Measurements from ENCODE around the gene RABL2B.
A peak's percentile ranks its signal among the peaks of the same experiment; 100 is the strongest.
"Not testable (repeated sequence)": the region's sequence is repeated elsewhere in the genome, so short reads cannot be mapped to it uniquely, and the experiment has no call there.

Gene RABL2B

DNA sequence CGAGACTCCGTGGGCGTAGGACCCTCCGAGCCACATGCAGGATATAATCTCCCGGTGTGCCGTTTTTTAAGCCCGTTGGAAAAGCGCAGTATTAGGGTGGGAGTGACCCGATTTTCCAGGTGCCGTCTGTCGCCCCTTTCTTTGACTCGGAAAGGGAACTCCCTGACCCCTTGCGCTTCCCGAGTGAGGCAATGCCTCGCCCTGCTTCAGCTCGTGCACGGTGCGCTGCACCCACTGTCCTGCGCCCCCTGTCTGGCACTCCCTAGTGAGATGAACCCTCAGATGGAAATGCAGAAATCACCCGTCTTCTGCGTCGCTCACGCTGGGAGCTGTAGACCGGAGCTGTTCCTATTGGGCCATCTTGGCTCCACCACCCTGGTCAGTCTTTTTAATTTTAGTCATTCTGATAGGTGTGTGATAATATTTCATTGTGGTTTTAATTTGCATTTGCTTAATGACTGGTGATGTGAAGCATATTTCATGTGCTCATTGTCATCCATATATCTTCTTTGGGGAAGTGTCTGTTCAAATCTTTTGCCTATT lies 26.4 kb downstream of the RABL2B start:
- TF ChIP-seq, protein P1, sequence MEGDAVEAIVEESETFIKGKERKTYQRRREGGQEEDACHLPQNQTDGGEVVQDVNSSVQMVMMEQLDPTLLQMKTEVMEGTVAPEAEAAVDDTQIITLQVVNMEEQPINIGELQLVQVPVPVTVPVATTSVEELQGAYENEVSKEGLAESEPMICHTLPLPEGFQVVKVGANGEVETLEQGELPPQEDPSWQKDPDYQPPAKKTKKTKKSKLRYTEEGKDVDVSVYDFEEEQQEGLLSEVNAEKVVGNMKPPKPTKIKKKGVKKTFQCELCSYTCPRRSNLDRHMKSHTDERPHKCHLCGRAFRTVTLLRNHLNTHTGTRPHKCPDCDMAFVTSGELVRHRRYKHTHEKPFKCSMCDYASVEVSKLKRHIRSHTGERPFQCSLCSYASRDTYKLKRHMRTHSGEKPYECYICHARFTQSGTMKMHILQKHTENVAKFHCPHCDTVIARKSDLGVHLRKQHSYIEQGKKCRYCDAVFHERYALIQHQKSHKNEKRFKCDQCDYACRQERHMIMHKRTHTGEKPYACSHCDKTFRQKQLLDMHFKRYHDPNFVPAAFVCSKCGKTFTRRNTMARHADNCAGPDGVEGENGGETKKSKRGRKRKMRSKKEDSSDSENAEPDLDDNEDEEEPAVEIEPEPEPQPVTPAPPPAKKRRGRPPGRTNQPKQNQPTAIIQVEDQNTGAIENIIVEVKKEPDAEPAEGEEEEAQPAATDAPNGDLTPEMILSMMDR (IDR thresholded peaks at IDR 0.05) = peak; percentile 9
- peak; percentile 43 for DNase-seq
- Mint-ChIP-seq H3K4me3 (peak overlapping the region; percentile 91), H3K27ac (peak overlapping the region; percentile 94), H3K36me3 (ENCODE audit: low read depth) (peaks cover 12% of the 10 kb centered on the region), H3K9me3 (peaks cover 50% of the 10 kb centered on the region), H3K27me3 (ENCODE audit: low read depth, poor library complexity) (peaks cover 14% of the 10 kb centered on the region)
- not testable (repeated sequence) for H3K4me1 Mint-ChIP-seq

- peaks cover 18% of the 10 kb centered on the region for H3K27me3 Mint-ChIP-seq (ENCODE audit: low read depth, poor library complexity)
- H3K27ac Mint-ChIP-seq, DNase-seq, H3K4me1 Mint-ChIP-seq: not testable (repeated sequence)
- H3K4me3 Mint-ChIP-seq = peak overlapping the region; percentile 91
- H3K36me3 Mint-ChIP-seq (ENCODE audit: low read depth) = peaks cover 12% of the 10 kb centered on the region
- H3K9me3 Mint-ChIP-seq = peaks cover 51% of the 10 kb centered on the region
These were observed 27.0 kb downstream of the RABL2B start for GRCh38 chr22:50756406-50756805.

DNA sequence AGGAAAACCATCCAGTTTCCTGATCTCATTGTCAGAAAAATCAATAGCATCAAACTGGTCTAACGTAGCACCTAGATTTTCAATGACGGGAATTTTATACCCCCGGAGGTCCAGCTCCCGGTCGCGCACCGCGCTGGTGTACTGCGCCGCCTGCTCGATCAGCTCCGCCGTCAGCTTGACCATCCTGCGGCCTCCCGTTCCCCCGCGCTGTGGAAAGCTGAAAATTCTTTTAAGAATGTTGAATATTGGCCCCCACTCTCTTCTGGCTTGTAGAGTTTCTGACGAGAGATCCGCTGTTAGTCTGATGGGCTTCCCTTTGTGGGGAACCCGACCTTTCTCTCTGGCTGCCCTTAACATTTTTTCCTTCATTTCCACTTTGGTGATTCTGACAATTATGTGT lies 28.2 kb downstream of the RABL2B start:
- DNase-seq, H3K27ac Mint-ChIP-seq, H3K4me1 Mint-ChIP-seq, H3K4me3 Mint-ChIP-seq: not testable (repeated sequence)
- H3K9me3 Mint-ChIP-seq = peaks cover 56% of the 10 kb centered on the region
- peaks cover 12% of the 10 kb centered on the region for H3K36me3 Mint-ChIP-seq (ENCODE audit: low read depth)
- H3K27me3 Mint-ChIP-seq (ENCODE audit: low read depth, poor library complexity) = peaks cover 20% of the 10 kb centered on the region

- H3K4me1 Mint-ChIP-seq; DNase-seq; H3K36me3 Mint-ChIP-seq (ENCODE audit: low read depth); H3K4me3 Mint-ChIP-seq; H3K27ac Mint-ChIP-seq: not testable (repeated sequence)
- Mint-ChIP-seq H3K9me3 (peaks cover 25% of the 10 kb centered on the region), H3K27me3 (ENCODE audit: low read depth, poor library complexity) (peaks cover 36% of the 10 kb centered on the region)
These were observed 33.9 kb downstream of the RABL2B start for GRCh38 chr22:50749302-50750074.

DNA sequence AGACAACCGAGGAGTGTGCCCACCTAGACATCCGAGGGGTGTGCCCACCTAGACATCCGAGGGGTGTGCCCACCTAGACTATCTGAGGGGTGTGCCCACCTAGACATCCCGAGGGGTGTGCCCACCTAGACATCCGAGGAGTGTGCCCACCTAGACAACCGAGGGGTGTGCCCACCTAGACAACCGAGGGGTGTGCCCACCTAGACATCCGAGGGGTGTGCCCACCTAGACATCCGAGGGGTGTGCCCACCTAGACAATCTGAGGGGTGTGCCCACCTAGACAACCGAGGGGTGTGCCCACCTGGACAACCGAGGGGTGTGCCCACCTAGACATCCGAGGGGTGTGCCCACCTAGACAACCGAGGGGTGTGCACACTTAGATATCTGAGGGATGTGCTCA lies 34.8 kb downstream of the RABL2B start:
- H3K27ac Mint-ChIP-seq; H3K4me1 Mint-ChIP-seq; H3K36me3 Mint-ChIP-seq (ENCODE audit: low read depth); H3K4me3 Mint-ChIP-seq; DNase-seq: not testable (repeated sequence)
- peaks cover 33% of the 10 kb centered on the region for H3K27me3 Mint-ChIP-seq (ENCODE audit: low read depth, poor library complexity)
- H3K9me3 Mint-ChIP-seq = peaks cover 16% of the 10 kb centered on the region

DNA sequence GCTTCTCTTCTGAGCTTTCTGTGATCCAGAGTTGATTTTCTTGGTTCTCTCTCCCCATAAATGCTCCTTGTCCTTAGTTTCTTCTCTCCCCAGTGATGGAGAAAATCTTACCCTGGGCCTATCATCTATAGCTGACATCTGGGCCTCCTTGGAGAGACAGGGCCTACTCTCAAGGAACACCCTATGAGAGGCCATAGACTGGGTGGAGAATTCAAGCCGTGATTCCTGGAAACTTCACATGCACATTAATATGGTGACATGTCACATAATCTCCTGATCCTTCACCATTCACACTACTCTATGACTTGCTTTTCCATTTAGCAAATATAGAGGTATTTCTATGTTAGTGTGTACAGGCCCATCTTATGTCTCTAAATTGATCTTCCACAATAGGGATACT lies 35.9 kb downstream of the RABL2B start:
- not testable (repeated sequence) for H3K4me1 Mint-ChIP-seq

GRCh38 chr22:50744424-50744823 lies 39.0 kb downstream of the RABL2B start:
- not testable (repeated sequence) for H3K27ac Mint-ChIP-seq; H3K36me3 Mint-ChIP-seq (ENCODE audit: low read depth); H3K9me3 Mint-ChIP-seq; H3K4me1 Mint-ChIP-seq; H3K4me3 Mint-ChIP-seq; DNase-seq
- H3K27me3 Mint-ChIP-seq (ENCODE audit: low read depth, poor library complexity) = peaks cover 23% of the 10 kb centered on the region

More for the DNA sequence above, 35.9 kb downstream of the RABL2B start:
- not testable (repeated sequence) for H3K4me3 Mint-ChIP-seq; DNase-seq; H3K27ac Mint-ChIP-seq; H3K36me3 Mint-ChIP-seq (ENCODE audit: low read depth)
- Mint-ChIP-seq H3K9me3 (peaks cover 11% of the 10 kb centered on the region), H3K27me3 (ENCODE audit: low read depth, poor library complexity) (peaks cover 24% of the 10 kb centered on the region)

DNA sequence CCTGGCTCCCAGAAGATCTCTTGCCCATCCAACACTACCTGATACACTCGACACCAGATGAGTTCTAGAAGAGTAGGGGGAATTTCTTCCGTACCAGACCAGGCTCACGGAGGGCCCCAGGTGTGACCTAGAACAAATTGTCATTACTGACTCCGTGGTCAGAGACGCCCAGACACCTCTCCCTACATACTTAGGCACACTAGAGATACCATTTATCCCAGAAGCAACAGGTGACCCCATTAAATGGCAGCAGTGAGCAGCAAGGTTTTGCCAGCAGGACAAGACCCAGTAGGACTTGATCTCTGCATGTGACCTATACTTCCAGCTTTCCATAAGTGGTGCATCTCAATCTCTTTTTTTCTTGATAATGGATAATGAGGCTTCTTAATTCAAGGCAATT lies 42.7 kb downstream of the RABL2B start:
- not testable (repeated sequence) for H3K27ac Mint-ChIP-seq; H3K36me3 Mint-ChIP-seq (ENCODE audit: low read depth); H3K9me3 Mint-ChIP-seq; H3K4me3 Mint-ChIP-seq; DNase-seq; H3K4me1 Mint-ChIP-seq
- H3K27me3 Mint-ChIP-seq (ENCODE audit: low read depth, poor library complexity) = peaks cover 39% of the 10 kb centered on the region

- no peak for DNase-seq
- TF ChIP-seq, protein P1 (IDR thresholded peaks at IDR 0.05) = no peak
- Mint-ChIP-seq H3K36me3 (ENCODE audit: low read depth) (no peaks in the 10 kb centered on the region), H3K27ac (no peak overlapping the region), H3K4me3 (no peak overlapping the region), H3K4me1 (no peaks in the 10 kb centered on the region), H3K27me3 (ENCODE audit: low read depth, poor library complexity) (peaks cover 40% of the 10 kb centered on the region), H3K9me3 (no peaks in the 10 kb centered on the region)
These were observed 43.5 kb downstream of the RABL2B start for GRCh38 chr22:50739894-50740293.

Data from nephron progenitor cell (in vitro differentiated cells).